Activated CD8-positive, alpha-beta memory T cell treated with anti-CD3 and anti-CD28 coated beads for 48 hours (primary cell): ENCODE measurements around the gene OR2AE1.
"Not testable (repeated sequence)": the region's sequence is repeated elsewhere in the genome, so short reads cannot be mapped to it uniquely, and the experiment has no call there.

ENCODE experiments used
- DNase-seq, 3 experiments: peaks; one replicate each; pipeline ENCODE4 v3.0.0-alpha.2; 2020; ENCODE audit warnings: low read depth in 2 of 3, low spot score in 2 of 3

OR2AE1 gene

GRCh38 chr7:99876933-99877332, at the start of gene OR2AE1:
TSS of gene OR2AE1 (minus strand) at chr7:99877033. CDS start at chr7:99877033, 0 bp downstream.
- no peak for DNase-seq

DNA sequence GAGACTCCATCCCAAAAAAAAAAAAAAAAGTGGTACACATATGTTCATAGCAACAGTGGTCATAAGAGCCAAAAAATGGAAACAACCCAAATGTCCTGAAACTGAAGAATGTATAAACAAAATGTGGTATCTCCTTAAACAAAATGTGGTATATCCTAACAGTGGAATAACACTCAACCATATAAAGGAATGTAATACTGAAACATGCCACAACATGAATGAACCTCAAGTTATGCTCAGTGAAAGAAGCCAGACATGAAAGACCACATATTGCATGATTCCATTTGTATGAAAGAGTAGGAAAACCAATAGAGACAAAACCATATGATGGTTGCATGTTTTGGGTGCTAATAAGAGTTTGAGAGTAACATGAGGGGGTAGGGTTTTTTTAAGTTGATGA, 49.5 kb upstream of the OR2AE1 start:
- DNase-seq, result no peak

DNA sequence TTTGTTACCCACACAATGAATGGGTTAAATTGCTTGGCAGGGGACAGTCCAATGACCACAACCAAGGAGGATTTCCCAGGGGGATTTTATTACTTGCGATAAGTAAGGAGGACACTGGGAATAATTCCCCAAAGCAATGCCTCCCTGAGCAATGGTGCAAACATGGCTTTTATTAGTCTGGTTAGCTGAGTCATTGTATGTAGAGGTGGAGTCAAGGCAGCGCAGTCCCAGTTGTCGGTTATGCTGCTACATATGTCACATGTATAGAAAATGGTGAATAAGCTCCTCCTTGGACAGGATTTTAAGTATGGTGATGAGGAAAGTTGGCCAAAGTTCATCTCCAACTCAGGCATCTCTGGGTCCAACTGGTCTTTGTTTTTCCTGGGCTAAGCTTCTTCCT, 46.4 kb upstream of the OR2AE1 start:
- no peak for DNase-seq

DNA sequence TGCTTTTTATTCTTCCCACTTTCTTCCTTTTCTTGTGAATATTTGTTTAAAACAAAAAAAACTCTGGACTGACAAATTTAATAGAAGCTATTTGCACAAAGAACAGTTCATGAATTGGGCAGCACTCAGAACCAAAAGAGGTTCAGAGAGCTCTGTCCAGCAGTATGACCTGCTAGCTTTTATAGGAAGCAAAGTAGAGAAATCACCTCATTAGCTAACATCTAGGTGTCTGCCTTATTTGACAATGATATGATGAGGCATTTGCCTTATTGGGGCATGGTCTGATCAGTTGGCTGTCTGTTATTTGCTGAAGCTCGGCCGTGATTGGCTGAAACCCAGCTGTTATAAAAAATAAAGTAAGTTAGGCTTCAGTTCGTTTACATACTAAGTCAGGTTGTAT, 43.3 kb upstream of the OR2AE1 start:
- no peak for DNase-seq

- DNase-seq, result peak in 1 of 3 experiments; percentile 15
These were observed 42.9 kb upstream of the OR2AE1 start for GRCh38 chr7:99919814-99920112.

DNA sequence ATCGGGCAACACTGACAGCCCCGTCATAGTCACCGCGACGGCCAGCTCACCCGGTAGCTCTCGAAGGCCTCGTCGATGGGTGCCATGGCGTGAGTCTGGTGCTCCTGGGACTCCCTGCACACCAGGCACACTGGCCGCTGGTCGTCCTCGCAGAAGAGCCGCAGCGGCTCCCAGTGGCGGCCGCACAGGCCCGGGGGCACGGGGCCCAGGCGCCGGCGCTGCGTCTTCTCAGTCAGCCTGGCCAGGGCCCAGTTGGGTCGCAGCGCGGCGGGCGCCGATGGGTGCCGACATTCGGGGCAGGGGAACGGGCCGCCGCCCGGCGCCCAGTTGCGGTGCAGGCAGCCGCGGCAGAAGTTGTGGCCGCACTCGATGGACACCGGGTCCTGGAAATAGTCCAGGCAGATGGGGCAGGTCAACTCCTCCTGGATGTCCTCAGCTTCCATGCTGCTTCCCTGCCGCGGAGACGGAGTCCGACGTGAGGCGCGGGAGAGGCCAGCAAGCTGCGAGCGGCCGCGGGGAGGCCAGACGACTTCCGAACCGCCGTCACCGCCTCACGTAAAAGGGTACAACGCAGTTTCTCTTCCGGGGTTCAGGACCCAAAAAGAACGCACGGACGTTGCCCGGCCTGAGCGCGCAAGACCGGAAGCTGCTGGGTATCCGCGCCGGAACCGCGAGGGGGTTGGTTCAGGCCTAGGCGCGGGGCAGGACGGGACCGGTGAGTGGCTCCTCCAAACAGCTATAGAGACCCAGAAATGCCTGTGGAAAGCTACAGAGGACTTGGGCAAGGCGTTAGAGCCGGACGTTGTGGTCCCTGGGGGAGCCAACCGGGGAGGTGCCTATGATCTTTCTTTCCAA, 42.4 kb upstream of the OR2AE1 start, which contains the start of gene TRIM4:
Gene TRIM4 (minus strand): TSS at position 572 of the 855 bp plus-strand sequence. CDS start 129 bp downstream, at position 443.
- peak; percentile 69 to 89 (median 86) for DNase-seq

DNA sequence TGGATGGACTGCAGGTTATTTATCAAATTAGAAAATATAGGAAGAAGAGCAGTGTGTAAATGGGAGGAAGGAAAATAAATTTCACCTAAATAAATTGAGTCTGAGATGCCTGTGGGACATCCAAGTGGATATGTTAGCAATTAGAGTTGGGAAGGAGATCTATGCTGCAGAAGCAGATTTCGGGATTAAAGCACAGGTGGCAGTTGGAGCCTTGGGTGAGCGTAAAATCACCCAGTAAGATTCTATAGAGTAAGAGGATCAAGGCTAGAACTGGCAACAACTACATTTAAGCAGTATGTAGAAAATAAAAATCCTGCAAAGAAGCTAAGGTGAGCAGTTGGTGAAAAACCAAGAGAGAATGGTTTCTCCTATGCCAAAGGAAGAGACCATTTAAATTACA, 34.1 kb upstream of the OR2AE1 start:
- DNase-seq, result no peak

DNA sequence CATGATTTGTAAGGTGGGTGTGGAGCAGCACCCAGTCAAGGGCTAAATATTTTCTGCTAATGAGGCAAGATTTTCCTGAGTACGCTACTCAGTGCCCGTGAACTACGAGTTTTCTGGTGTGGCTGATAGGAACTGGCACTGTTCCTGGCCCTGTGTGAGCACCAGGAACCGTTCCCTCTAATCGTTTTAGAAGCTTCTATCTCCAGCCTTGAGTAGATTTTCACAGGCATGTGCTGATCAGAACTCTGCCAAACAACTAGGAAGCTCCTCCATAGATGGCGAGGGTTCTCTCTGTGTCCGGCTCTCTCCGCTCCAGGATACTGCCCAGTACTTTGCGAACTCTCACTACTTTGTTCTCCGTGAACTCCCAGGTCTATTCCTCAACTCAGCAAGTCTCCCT, 24.7 kb upstream of the OR2AE1 start:
- DNase-seq, result no peak

DNA sequence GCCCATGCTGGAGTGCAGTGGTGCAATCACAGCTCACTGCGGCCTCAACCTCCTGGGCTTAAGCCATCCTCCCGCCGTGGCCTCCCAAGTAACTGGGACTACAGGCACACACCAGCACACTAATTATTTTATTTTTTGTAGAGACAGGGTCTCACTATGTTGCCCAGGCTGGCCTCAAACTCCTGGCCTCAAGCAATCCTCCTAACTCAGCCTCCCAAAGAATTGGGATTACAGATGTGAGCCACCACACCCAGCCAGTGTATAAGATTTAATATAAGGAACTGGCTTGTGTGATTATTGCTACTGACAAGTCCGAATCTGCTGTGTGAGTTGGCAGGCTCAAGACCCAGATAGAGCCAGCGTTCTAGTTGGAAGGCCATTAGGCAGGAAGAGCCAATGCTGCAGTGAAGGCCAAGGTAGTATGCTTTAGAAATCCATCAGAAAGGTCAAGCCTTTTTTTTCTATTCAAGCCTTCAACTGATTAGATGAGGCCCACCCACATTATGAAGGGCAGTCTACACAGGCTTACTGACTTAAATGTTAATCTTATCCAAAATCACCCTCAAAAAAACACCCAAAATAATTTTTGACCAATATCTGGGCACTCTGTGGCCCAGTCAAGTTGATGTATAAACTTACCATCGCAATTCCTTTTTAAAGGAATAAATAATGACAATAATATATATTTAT, 23.1 kb upstream of the OR2AE1 start:
- no peak for DNase-seq

DNA sequence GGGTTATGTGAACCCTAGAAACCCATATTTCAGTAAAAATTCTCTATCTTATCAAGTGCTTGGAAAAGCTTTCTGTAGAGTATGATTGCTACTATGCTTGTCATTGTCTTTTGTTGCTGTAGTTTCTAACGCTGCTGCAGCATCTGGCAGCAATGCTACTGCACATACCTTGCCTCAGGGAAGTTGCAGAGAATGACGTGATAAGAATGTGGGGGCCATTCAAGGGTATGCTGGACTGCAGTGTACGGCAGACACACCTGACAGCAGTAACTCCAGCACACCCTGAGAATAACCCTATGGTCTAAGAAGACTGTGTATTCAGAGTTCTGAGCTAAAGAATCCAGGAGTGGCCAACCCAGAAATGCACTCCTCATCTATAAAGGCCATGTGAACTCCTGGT, 22.0 kb upstream of the OR2AE1 start:
- DNase-seq, result no peak

GRCh38 chr7:99898023-99898357, 21.2 kb upstream of the OR2AE1 start:
- DNase-seq, result no peak

DNA sequence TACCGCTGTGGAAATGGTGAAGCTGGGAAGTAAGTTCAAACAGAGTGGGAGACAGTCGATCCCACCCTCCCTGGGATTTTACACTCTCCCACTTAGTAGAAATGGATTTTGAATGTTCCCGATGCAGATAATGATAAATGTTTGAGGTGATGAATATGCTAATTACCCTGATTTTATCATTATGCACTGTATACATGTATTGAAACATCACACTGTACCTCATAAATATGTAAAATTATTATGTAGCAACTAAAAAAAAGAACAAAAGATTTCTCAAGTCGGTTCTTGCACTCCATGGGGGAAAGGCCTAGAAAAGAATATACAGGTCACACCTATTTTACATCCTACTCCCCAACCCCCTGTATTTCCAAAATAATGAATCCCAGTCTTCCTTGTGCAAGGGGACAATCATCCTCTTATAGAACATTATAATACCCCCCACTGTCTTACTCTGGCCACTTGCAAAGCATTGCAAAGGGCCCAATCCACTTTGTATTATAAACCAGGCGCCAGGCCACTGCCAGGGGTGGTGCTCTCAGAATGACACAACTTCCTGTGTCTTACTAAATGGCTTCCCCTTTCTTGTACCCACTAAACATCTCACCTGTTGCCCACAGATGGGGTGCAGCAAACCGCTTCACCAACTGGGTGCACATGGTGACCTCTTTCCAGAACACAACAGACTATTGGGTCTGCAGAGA, 20.6 kb upstream of the OR2AE1 start:
- DNase-seq, result no peak

DNA sequence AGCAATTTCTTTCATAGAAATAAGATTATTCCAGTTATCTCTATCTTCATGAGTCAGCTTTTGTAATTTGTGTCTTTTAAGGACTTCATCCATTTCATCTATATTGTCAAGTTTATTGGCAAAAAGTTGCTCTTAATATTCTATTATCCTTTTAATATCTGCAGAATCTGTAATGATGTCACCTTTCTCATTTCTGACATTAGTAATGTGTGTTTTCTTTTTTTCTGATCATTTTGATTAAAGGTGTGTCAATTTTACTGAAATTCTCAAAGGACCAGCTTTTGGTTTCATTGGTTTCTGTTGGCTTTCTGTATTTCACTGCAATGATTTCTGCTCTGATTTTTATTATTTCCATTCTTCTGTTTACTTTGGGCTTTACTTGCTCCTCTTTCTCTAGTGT, 17.9 kb upstream of the OR2AE1 start:
- no peak for DNase-seq

DNA sequence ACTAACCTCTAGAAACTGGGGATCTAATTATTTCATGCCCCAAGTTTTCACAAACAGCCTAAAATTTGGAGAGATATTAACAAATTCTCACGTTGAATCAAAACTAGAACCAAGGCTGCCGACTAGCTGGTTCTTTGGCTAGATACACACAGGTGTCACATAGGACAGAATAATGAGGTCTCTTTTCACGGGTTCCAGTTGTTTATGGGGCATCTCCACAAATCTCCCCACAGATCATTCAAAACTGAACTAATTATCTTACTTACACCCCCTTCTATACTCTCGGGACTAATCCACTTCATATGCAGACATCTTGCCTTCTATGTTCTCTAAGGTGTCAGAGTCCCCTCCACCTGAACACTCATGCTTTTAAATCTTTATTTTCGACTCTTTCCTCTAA, 16.4 kb upstream of the OR2AE1 start:
- no peak for DNase-seq

- not testable (repeated sequence) for DNase-seq
These were observed 13.5 kb upstream of the OR2AE1 start for GRCh38 chr7:99890348-99890747.

- not testable (repeated sequence) for DNase-seq
These were observed 11.5 kb upstream of the OR2AE1 start for GRCh38 chr7:99888366-99888765.

- DNase-seq, result no peak
These were observed 4.5 kb upstream of the OR2AE1 start for GRCh38 chr7:99881370-99881769.

DNA sequence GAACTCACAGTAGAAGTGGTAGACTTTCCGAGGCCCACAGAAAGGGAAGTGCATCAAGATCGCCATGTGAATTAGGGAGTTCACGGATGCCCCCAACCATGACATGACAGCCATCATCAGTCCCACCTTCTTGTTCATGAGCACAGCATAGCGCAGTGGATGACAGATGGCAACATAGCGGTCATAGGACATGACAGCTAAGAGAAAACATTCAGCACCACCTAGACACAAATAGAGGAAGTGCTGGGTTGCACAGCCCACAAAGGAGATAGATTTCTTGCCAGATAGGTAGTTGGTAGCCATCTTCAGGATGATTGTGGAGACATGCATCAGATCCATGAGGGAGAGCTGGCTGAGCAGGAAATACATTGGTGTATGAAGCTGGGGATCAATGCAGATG, 342 bp downstream of the OR2AE1 start:
- DNase-seq, result no peak

DNA sequence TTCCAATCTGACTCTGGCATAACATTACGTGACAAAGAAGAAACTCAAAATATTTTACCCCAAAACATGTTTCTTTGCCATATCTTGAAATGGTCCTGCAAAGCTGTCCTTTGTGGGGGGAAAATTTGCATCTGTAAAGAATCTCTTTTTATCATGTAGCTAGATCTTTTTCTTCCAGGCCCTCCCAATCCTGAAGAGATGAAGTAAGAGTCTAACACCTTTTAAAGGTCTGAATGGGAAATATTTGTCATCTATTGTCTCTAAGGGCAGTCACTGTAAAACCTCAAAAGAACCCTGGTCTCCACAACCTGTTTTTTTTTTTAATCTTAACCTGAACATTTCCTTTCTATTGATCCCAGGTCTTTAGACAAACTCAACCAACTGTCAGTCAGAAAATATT, 8.6 kb downstream of the OR2AE1 start:
- no peak for DNase-seq

DNA sequence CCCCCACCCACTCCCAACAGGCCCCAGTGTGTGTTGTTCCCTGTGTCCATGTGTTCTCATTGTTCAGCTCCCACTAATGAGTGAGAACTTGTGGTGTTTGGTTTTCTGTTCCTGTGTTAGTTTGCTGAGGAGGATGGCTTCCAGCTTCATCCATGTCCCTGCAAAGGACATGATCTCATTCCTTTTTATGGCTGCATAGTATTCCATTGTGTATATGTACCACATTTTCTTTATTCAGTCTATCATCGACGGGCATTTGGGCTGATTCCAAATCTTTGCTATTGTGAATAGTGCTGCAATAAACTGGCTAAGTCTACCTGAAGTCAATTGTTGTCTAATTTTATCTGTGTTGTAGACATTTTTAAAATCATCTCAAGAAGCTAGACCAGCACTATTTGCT, 9.4 kb downstream of the OR2AE1 start:
- DNase-seq, result not testable (repeated sequence)

GRCh38 chr7:99863847-99864440, 12.9 kb downstream of the OR2AE1 start:
- DNase-seq, result no peak
